Kidney capillary endothelial cell (primary cell): ENCODE results near the gene THBS2.
"Not testable (repeated sequence)": the region's sequence is repeated elsewhere in the genome, so short reads cannot be mapped to it uniquely, and the experiment has no call there.

Experiments used
- DNase-seq: peaks from one replicate; pipeline ENCODE4 v3.0.0-alpha.2; 2018; ENCODE audit warnings: low spot score

Gene THBS2

GRCh38 chr6:169230946-169231789 is 22.5 kb downstream of the THBS2 start:
- DNase-seq, result no peak

DNA sequence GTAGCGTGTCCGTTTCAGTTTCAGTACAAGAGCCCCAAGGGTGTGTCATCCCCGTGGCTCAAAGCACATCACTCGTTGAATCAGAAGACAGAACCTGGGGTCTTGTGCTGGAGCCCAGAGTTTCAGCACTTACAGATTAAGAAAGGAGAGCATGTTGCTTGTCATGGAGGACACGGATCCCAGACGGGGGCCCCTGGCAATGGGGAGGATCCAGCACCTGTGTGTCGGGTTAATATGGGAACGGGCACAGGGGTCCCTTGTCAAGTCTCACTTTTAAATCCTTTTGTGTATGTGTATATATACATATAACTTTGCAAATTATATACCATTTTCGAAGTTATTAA is 23.4 kb downstream of the THBS2 start:
- DNase-seq, result no peak

DNA sequence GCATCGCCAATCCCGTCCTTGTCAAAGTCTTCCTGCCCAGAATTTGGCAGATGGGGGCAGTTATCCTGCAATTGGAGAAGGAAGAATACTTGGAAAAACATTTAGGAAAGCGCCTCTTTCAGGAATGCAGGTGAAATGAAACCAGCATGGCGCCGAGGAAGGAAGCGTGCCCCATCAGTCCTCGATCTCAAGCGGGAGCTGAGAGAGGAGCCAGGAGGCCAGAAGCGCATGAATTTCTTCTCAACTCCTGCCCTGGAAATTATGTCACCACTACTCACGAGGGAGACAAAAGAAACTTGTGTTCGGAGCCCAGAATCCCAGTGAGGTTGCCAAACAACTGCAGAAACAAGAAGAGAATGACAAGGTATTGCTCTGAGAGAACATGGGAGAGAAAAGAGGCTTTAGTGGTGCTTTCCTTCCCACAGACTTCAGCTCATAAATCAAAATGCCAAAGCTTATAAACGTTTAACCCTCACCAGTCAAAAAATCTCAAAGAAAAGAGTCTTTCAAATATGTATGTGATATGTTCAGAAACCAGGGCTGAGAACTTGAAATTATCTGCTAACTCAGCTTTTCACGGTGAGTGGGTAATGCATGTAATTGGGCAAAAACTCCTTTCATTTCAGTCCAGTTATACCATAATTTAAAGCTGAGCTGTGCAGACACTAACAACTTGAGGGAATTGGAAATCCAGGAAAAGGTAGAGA is 23.9 kb downstream of the THBS2 start:
- DNase-seq, result no peak

- DNase-seq, result no peak
Observed at GRCh38 chr6:169227116-169227515, 26.5 kb downstream of the THBS2 start.

- no peak for DNase-seq
Observed at GRCh38 chr6:169225887-169226286, 27.8 kb downstream of the THBS2 start.

DNA sequence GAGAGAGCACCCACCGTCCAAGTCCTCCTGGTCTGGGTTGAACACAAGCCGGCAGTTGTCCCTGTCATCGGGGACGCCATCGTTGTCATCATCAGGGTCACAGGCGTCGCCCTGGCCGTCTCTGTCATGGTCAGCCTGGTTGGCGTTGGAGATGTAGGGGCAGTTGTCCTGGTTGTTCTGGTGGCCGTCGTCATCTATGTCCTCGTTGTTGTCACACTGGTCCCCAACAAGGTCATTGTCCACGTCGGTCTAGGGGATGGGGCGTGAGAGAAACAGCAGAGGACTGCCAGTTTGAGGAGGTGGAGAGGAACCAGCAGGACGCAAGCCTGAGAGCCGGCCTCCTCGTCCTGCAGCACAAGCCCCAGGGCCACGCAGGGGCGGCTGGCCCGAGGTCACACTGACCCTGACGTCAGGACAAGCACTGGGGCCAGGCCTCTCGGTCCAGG is 28.5 kb downstream of the THBS2 start:
- DNase-seq, result no peak

- DNase-seq, result no peak
Observed at GRCh38 chr6:169224716-169225115, 28.9 kb downstream of the THBS2 start.

GRCh38 chr6:169224185-169224695 is 29.4 kb downstream of the THBS2 start:
- DNase-seq, result no peak

- DNase-seq, result no peak
Observed at GRCh38 chr6:169223006-169223405, 30.6 kb downstream of the THBS2 start.

DNA sequence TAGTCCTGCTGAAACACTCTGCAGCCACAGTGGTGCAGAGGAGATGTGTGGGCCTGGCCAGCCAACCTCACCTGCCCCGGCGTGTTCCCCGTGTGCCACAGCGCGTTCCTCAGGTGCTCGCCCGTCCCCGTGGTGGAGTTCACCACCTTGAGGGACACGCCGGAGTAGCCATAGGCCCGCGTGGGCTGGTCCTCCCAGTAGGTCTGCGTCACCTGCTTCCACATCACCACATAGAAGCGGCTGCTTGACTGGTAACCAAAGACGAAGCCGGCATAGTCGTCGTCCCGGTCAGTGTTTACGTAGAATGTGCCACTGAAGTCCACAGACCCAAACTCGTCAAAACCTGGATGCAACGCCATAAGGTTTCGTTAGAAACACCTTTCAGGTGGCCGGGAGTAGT is 31.5 kb downstream of the THBS2 start:
- no peak for DNase-seq

GRCh38 chr6:169221264-169221663 is 32.4 kb downstream of the THBS2 start:
- no peak for DNase-seq

- DNase-seq, result no peak
Observed at GRCh38 chr6:169220068-169220964, 33.3 kb downstream of the THBS2 start.

DNA sequence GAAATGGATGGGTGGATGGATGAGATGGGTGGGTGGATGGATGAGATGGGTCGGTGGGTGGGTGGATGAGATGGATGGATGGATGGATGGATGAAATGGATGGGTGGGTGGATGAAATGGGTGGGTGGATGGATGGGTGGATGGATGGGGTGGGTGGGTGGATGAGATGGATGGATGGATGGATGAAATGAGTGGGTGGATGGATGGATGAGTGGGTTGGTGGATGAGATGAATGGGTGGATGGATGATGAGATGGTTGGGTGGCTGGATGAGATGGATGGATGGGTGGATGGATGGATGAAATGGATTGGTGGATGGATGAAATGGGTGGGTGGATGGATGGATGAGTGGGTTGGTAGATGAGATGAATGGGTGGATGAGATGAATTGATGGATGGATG is 35.7 kb downstream of the THBS2 start:
- no peak for DNase-seq

GRCh38 chr6:169216830-169217229 is 36.8 kb downstream of the THBS2 start:
- no peak for DNase-seq

DNA sequence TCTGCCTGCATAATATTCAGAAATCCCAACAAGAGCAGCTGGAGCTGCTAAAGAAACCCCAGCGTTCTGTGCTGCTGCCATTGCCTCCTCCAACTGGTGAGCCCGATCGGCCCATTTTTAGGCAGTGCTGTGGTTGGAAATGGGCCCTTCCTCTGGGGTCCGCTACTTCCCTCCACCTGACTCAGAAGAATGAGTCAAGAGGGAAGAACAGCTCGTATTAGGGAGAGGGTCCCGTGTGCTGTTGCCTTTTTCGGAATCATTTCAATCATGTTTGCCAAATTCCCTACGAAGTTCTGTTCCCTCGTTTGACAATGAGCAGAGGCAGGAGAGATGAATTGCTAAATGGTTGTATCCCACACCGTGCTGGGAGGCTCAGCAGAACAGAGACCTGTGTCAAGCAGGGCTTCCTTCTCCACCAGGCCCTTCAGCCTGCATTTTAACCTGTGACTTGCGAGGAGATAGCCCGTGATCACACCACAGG is 38.4 kb downstream of the THBS2 start:
- DNase-seq, result no peak

DNA sequence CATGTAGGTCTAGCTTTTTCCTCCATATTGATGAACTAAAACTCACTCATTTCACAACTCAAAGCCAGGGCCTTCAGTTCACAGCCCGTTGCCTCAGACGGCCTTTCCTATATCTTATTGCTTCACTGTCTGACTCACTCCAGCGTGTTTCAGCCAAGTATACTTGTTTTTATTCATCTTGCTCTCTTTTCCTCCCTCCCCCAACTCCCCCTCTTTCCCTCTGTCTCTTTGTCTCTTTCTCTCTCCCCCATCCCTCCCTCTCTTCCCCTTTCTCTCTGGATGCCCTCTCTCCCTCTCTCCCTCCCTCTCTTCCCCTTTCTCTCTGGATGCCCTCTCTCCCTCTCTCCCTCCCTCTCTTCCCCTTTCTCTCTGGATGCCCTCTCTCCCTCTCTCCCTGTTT is 38.9 kb downstream of the THBS2 start:
- DNase-seq, result not testable (repeated sequence)

GRCh38 chr6:169213814-169214520 is 39.7 kb downstream of the THBS2 start:
- no peak for DNase-seq

DNA sequence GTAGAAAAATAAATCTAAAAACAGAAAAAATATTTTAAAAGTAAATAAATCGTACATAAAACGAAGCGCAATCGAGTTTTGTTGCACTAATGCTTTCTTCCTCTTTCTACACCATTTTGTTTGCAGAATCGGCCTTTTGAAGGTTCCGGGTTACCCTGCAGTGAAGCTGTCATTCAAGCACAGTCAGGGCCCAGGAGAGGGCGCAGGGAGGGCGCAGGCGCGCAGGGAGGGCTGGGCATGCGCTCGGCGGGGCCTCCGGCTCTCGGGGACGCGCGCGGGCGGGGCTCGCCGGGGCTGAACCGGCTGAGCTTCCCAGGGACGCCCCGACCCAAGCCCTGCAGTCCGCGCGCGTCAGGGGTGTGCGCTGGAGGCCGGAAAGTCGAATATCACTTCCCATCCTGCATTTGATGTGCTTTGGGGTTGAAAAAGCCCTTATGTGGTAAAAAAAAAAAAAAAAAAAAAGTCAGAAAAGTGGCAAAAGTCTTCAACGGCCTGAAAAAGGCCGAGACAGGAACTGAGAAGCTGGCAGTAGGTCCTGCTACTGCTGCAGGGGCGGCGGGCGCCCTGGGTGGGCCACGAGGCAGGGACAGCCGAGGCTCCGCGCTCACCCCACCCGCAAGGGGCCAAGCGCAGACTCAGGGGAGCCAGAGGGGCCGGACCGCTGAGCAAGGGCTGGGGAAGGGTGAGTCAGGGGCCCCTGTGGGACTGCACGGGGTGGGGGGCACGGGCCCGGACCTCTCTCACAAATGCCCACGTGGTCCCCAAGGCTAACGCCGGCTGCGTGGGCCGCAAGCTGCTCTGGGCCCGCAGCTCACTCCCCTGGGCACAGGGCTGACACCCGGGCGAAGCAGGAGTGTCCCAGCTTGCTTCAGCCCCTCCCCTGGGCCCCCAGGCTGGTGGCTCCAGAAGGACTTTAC is 40.5 kb downstream of the THBS2 start:
- peak; percentile 71 for DNase-seq

DNA sequence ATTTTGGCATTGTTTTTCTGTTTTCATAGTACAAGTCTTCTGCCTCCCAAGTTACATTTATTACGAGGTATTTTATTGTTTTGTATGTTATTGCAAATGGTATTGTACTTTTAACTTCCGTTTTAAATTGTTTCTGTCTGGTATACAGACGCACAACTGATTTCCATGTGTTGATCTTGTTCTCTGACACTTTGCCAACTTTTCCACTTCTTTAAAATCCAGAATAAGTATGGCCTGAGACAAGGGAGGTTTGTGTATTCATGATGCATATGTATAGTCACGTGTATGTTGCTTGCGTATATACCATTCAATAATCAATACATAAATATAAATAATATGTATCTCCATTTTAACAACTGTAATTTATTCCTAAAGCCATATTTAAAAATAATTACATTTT is 41.2 kb downstream of the THBS2 start:
- peak; percentile 15 for DNase-seq

GRCh38 chr6:169211881-169212280 is 41.8 kb downstream of the THBS2 start:
- no peak for DNase-seq
